Uterus (tissue), 4 donors: Measurements from ENCODE around the gene ATP5MK. TPM values are rescaled to one million over a fixed set of nuclear protein-coding genes. Genes with fewer than 3 reads are reported as not detected.
A peak's percentile ranks its signal among the peaks of the same experiment; 100 is the strongest.
"Not testable (repeated sequence)": the region's sequence is repeated elsewhere in the genome, so short reads cannot be mapped to it uniquely, and the experiment has no call there.

ENCODE experiments used
- DNase-seq, 2 donors: peaks; one replicate each; pipeline ENCODE4 v3.0.0-alpha.2; 2019 to 2020
- H3K27ac ChIP-seq, 2 donors: fragments of 200-600 bp; sonication (generic); 1 replicate in 1 of 2; 2 replicates in 1 of 2; pipeline ENCODE4 v1.5.1; 2016 to 2018
- H3K27me3 ChIP-seq, 2 donors: fragments of 200-600 bp; sonication (generic); one replicate each; pipeline ENCODE4 v1.5.1; 2018 to 2019; ENCODE audit warnings: control low read depth in 1 of 2
- H3K36me3 ChIP-seq, 2 donors: fragments of 200-600 bp; sonication (generic); one replicate each; pipeline ENCODE4 v1.5.1; 2019; ENCODE audit warnings: control low read depth in 1 of 2
- H3K4me1 ChIP-seq, 2 donors: fragments of 200-600 bp; sonication (generic); one replicate each; pipeline ENCODE4 v1.5.1; 2018 to 2019; ENCODE audit warnings: control low read depth in 1 of 2
- H3K4me3 ChIP-seq, 2 donors: fragments of 200-600 bp; sonication (generic); 1 replicate in 1 of 2; 2 replicates in 1 of 2; pipeline ENCODE4 v1.5.1; 2018 to 2019; ENCODE audit warnings: mild to moderate bottlenecking in 1 of 2
- H3K9me3 ChIP-seq, 2 donors: fragments of 200-600 bp; sonication (generic); one replicate each; pipeline ENCODE4 v1.5.1; 2019; ENCODE audit warnings: control low read depth in 1 of 2
- CTCF ChIP-seq, 4 experiments: fragments of 200-600 bp in 2 of 4; fragments of 450-650 bp in 2 of 4; sonication (generic) in 2 of 4; IDR thresholded peaks; one replicate each; pipeline ENCODE4 v1.5.1; 2016 to 2019; ENCODE audit warnings: antibody characterized with exemption in 4 of 4, mild to moderate bottlenecking in 2 of 4, moderate library complexity in 1 of 4
- POLR2A ChIP-seq, 2 donors: fragments of 450-650 bp; IDR thresholded peaks; one replicate each; pipeline ENCODE4 v1.6.1; 2016; ENCODE audit warnings: antibody characterized with exemption in 2 of 2, mild to moderate bottlenecking in 1 of 2, moderate library complexity in 1 of 2
- intact Hi-C: fragments of 100-400 bp; cut with DNase I; formaldehyde crosslinking; loops from one replicate; pipeline ENCODE4 v1.15.1; 2023; ENCODE audit warnings: low total_unique reads
- total RNA-seq, 4 donors: library from RNA; depleted of rRNA in 3 of 4; stranded (reverse); fragments of >200 nt in 3 of 4; gene quantifications; one replicate each; pipeline versions ENCODE4 v1.1.0 to v1.2.4, GENCODE V29; 2014 to 2023
- donor health status: DM: yes; HTN: yes; CAD: no.

The ATP5MK gene
- total RNA-seq, 4 donors from 2014 or later = 74.1 to 379 (median 185) TPM

- no peak for DNase-seq
- no peak overlapping the region for H3K27ac ChIP-seq
- no peaks in the 10 kb centered on the region for H3K4me1 ChIP-seq
- TF ChIP-seq POLR2A (IDR thresholded peaks at IDR 0.05) (no peak), CTCF (IDR thresholded peaks at IDR 0.05) (no peak)
- intact Hi-C loops = loop anchor here (5.0 kb wide), 1 partner anchor 65 kb away; no protein-coding TSS in a partner anchor
- H3K27me3 ChIP-seq = no peaks in the 10 kb centered on the region
- H3K9me3 ChIP-seq = no peaks in the 10 kb centered on the region
- no peaks in the 10 kb centered on the region for H3K36me3 ChIP-seq
- H3K4me3 ChIP-seq = no peak overlapping the region
Observed at GRCh38 chr10:103417601-103418000, 21.3 kb upstream of the ATP5MK start.

- not testable (repeated sequence) for H3K4me1 ChIP-seq, DNase-seq, H3K27me3 ChIP-seq, H3K9me3 ChIP-seq, H3K27ac ChIP-seq, H3K4me3 ChIP-seq, H3K36me3 ChIP-seq
- intact Hi-C loops = loop anchor here (5.0 kb wide), 1 partner anchor 65 kb away; no protein-coding TSS in a partner anchor
Observed at GRCh38 chr10:103417148-103417469, 20.8 kb upstream of the ATP5MK start.

- Histone ChIP-seq H3K4me3 (no peak overlapping the region), H3K27me3 (no peaks in the 10 kb centered on the region), H3K4me1 (no peaks in the 10 kb centered on the region), H3K9me3 (no peaks in the 10 kb centered on the region), H3K27ac (no peak overlapping the region), H3K36me3 (no peaks in the 10 kb centered on the region)
- peak; percentile 68 to 87 for DNase-seq
- TF ChIP-seq CTCF (IDR thresholded peaks at IDR 0.05) (peak; percentile 79 to 87 (median 84)), POLR2A (IDR thresholded peaks at IDR 0.05) (no peak)
- intact Hi-C loops = loop anchor here (5.0 kb wide), 1 partner anchor 66 kb away; no protein-coding TSS in a partner anchor
Observed at GRCh38 chr10:103416436-103417147, 20.3 kb upstream of the ATP5MK start.

- H3K4me1 ChIP-seq = no peaks in the 10 kb centered on the region
- no peak for TF ChIP-seq CTCF (IDR thresholded peaks at IDR 0.05)
- TF ChIP-seq POLR2A (IDR thresholded peaks at IDR 0.05) = no peak
- no peaks in the 10 kb centered on the region for H3K9me3 ChIP-seq
- H3K27ac ChIP-seq = no peak overlapping the region
- H3K4me3 ChIP-seq = no peak overlapping the region
- no peaks in the 10 kb centered on the region for H3K36me3 ChIP-seq
- H3K27me3 ChIP-seq = no peaks in the 10 kb centered on the region
- intact Hi-C loops = loop anchor here (5.0 kb wide), 1 partner anchor 67 kb away; no protein-coding TSS in a partner anchor
- DNase-seq = no peak
Observed at GRCh38 chr10:103415581-103415980, 19.3 kb upstream of the ATP5MK start.

GRCh38 chr10:103413564-103413963 is 17.3 kb upstream of the ATP5MK start:
- intact Hi-C loops = no loop called here
- H3K4me1 ChIP-seq = no peaks in the 10 kb centered on the region
- no peak overlapping the region for H3K4me3 ChIP-seq
- H3K27me3 ChIP-seq = no peaks in the 10 kb centered on the region
- no peaks in the 10 kb centered on the region for H3K36me3 ChIP-seq
- H3K27ac ChIP-seq = no peak overlapping the region
- TF ChIP-seq POLR2A (IDR thresholded peaks at IDR 0.05) (no peak), CTCF (IDR thresholded peaks at IDR 0.05) (no peak)
- no peaks in the 10 kb centered on the region for H3K9me3 ChIP-seq
- no peak for DNase-seq
